AG09309 (cell line): Measurements from ENCODE around the gene SCN2B.

ENCODE experiments used
- DNase-seq: peaks from one replicate; pipeline ENCODE4 v3.0.0-alpha.2; 2010; ENCODE audit warnings: low read depth
- H3K4me3 ChIP-seq: 2 replicates; pipeline ENCODE4 v1.5.1; 2011; ENCODE audit warnings: mild to moderate bottlenecking, low read depth, low read length, moderate library complexity; ENCODE audit not compliant: control insufficient read depth
- CTCF ChIP-seq: IDR thresholded peaks from 2 replicates; pipeline ENCODE4 v1.5.1; 2011; ENCODE audit warnings: mild to moderate bottlenecking, low read depth, low read length, inconsistent platforms; ENCODE audit not compliant: insufficient read depth, control insufficient read depth; ENCODE audit errors: missing control alignments

Gene SCN2B

GRCh38 chr11:118219732-118220131 is 43.3 kb upstream of the SCN2B start:
- no peak for DNase-seq
- H3K4me3 ChIP-seq, result no peak overlapping the region
- TF ChIP-seq CTCF, result no peak

GRCh38 chr11:118219244-118219643 is 42.8 kb upstream of the SCN2B start:
- no peak for DNase-seq
- no peak for TF ChIP-seq CTCF
- H3K4me3 ChIP-seq, result no peak overlapping the region

- TF ChIP-seq CTCF, result no peak
- no peak overlapping the region for H3K4me3 ChIP-seq
- DNase-seq, result no peak
Measured at GRCh38 chr11:118217575-118217974, 41.1 kb upstream of the SCN2B start.

DNA sequence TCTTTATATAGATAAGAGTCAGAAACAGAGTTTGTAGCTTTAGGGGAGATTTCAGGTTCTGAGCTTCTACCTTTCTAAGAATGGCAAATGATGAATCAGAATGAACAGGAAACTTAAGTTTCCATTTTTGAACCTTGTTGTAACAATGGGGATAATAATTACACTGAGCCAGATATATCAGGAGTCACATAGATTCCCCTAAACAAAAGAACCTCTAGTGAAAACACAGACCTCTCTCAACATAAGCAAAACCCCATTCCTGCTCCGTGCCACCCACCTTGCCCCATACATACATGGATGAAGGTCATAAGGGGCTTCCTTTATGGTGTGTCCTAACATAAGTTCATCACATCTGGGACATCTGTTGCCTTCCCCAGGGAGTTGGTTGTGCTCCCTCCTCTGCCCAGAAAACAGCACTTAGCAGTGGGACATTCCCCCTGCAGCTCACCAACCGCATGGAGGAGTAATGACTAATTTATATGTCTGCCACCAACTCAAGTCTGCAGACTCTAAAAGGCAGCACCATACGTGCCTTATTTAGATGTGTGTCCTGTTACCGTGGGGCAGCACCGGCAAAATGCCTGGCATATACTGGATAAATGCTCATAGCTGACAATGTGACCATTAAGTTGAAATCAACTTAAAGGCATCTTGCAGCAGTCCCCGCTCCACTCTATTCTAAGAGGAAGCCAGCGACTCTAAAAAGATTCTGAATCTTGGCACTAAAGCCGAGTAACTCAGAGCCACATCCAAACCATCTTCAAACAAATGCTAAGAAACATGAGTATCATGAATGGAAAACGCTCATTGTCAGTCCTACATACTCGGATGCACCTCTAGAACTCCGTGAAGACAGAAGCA is 40.4 kb upstream of the SCN2B start:
- TF ChIP-seq CTCF, result no peak
- no peak for DNase-seq
- H3K4me3 ChIP-seq, result no peak overlapping the region

GRCh38 chr11:118215765-118216164 is 39.3 kb upstream of the SCN2B start:
- no peak for DNase-seq
- H3K4me3 ChIP-seq, result no peak overlapping the region
- no peak for TF ChIP-seq CTCF

- no peak for TF ChIP-seq CTCF
- H3K4me3 ChIP-seq, result no peak overlapping the region
- DNase-seq, result no peak
Measured at GRCh38 chr11:118215262-118215661, 38.8 kb upstream of the SCN2B start.
